GM12864 (cell line): ENCODE results near the gene DSC2.

Experiments
- DNase-seq: peaks from one replicate; pipeline ENCODE4 v3.0.0-alpha.2; 2011; ENCODE audit warnings: low read depth
- H3K4me3 ChIP-seq: 2 replicates; pipeline ENCODE4 v1.5.1; 2011; ENCODE audit warnings: mild to moderate bottlenecking, low read depth, low read length, control low read depth
- TF ChIP-seq, protein P1 (sequence below): IDR thresholded peaks from 2 replicates; pipeline ENCODE4 v1.5.1; 2011; ENCODE audit warnings: low read depth, mild to moderate bottlenecking, moderate library complexity, low read length, control low read depth, inconsistent platforms; ENCODE audit errors: missing control alignments

The DSC2 gene

DNA sequence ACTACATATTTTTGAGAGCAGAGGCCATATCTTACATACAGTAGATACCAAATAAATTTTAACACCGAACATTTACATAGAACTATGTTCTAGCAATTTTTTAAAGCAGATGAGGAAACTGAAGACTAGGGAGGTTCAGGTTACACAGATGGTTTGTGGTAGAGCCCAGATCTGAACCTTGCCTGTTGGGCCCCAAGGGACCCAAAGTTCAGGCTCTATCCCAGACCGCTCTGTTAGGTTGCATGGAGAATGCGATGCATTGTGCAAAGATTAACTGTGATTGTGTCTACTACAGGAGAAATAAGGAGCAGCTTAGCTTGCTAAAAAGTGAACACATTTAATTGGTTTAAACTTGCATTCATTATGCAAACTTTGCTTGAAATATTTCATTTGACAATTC is 43.3 kb downstream of the DSC2 start:
- DNase-seq: no peak
- H3K4me3 ChIP-seq: no peak overlapping the region
- TF ChIP-seq, protein P1, sequence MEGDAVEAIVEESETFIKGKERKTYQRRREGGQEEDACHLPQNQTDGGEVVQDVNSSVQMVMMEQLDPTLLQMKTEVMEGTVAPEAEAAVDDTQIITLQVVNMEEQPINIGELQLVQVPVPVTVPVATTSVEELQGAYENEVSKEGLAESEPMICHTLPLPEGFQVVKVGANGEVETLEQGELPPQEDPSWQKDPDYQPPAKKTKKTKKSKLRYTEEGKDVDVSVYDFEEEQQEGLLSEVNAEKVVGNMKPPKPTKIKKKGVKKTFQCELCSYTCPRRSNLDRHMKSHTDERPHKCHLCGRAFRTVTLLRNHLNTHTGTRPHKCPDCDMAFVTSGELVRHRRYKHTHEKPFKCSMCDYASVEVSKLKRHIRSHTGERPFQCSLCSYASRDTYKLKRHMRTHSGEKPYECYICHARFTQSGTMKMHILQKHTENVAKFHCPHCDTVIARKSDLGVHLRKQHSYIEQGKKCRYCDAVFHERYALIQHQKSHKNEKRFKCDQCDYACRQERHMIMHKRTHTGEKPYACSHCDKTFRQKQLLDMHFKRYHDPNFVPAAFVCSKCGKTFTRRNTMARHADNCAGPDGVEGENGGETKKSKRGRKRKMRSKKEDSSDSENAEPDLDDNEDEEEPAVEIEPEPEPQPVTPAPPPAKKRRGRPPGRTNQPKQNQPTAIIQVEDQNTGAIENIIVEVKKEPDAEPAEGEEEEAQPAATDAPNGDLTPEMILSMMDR: no peak

DNA sequence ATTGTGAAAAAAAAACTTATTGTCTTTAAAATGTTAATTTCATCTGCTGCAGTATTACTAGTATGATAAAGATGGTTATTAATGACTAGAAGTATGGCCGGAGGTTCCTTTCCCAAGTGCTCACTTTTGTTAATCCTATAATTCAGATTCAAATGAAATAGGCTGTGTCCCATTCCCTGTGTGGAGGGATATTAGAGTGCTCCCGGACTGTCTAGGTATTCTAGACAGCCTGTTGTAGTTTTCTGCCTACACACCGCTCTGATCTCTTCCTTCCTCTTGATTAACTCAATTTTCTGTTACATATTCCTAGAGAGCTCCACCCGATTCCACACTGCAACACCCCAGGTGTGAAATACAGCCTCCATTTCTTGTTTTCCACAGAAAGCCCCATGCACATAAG is 44.3 kb downstream of the DSC2 start:
- no peak overlapping the region for H3K4me3 ChIP-seq
- DNase-seq: no peak
- TF ChIP-seq, protein P1: no peak

DNA sequence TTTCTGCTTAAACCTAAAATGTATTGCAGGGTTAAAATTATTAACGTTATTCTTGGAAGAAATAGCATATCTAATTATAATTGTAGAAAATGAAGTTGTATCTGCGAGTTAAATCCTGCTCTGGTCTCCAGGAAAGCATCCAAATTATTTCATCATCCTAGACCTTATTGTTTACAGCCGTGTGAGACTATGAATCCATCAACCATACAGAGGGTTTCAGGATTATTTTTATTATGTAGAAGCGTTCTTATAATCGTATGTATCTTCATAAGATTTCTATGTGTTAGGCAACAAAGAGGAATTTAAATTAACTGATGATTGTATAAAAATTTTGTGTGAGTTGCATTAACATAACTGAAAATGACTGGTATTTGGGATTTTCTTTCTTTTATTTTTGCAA is 45.2 kb downstream of the DSC2 start:
- no peak for DNase-seq
- TF ChIP-seq, protein P1: no peak
- H3K4me3 ChIP-seq: no peak overlapping the region

- DNase-seq: no peak
- no peak overlapping the region for H3K4me3 ChIP-seq
- TF ChIP-seq, protein P1: no peak
Measured at GRCh38 chr18:31056296-31056695, 45.9 kb downstream of the DSC2 start.

GRCh38 chr18:31050635-31051034 is 51.6 kb downstream of the DSC2 start:
- TF ChIP-seq, protein P1: no peak
- H3K4me3 ChIP-seq: no peak overlapping the region
- no peak for DNase-seq

DNA sequence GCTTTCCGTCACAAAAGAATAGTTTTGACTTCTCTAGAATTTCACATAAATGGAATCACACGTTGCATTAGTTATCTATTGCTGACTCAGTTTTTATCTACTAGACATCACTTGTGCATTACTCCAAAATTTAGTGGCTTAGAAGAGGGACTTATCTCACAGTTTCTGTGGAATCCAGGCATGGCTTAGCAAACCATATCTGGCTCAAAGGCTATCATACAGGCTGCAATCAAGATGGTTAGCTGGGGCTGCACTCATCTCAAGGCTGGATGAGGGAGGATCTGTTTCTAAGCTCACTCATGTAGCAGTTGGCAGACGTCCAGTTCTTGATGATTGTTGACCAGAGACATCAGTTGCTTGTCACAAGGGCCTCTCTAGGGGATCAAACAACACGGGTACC is 53.0 kb downstream of the DSC2 start:
- no peak for DNase-seq
- TF ChIP-seq, protein P1: no peak

GRCh38 chr18:31048216-31048615 is 54.0 kb downstream of the DSC2 start:
- TF ChIP-seq, protein P1: no peak
- H3K4me3 ChIP-seq: no peak overlapping the region
- no peak for DNase-seq

More for the DNA sequence above, 53.0 kb downstream of the DSC2 start:
- H3K4me3 ChIP-seq: no peak overlapping the region
